Breast epithelium (tissue), 3 donors: ENCODE measurements around the gene NUMB.

ENCODE experiments used
- POLR2A ChIP-seq: fragments of 450-650 bp; IDR thresholded peaks from one replicate; pipeline ENCODE4 v1.6.1; 2016; ENCODE audit warnings: antibody characterized with exemption, mild to moderate bottlenecking, moderate library complexity
- TF ChIP-seq, protein P1 (sequence below), 3 donors: fragments of 450-650 bp; IDR thresholded peaks; one replicate each; pipeline ENCODE4 v1.5.1; 2016 to 2017; ENCODE audit warnings: antibody characterized with exemption in 3 of 3, mild to moderate bottlenecking in 3 of 3, moderate library complexity in 3 of 3

DNA sequence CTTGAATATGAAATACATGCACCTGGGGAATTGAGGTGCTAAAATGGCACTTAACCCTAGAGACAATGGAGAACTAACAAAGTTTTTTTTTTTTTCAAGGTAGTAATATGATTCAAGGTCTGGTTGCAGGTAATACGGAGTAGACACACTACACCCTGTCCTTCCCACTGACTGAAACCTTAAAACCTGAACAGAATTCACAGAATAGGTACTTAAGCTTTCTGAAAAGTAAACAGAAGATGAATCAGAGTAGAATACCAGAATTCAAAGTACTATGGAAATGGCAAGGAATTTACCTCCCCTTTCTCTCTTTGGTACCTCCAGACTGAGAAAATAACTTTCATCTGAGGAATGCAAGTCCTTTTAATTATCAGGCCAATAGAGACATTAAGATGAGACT, 133.8 kb downstream of the NUMB start:
- no peak for TF ChIP-seq POLR2A
- TF ChIP-seq, protein P1, sequence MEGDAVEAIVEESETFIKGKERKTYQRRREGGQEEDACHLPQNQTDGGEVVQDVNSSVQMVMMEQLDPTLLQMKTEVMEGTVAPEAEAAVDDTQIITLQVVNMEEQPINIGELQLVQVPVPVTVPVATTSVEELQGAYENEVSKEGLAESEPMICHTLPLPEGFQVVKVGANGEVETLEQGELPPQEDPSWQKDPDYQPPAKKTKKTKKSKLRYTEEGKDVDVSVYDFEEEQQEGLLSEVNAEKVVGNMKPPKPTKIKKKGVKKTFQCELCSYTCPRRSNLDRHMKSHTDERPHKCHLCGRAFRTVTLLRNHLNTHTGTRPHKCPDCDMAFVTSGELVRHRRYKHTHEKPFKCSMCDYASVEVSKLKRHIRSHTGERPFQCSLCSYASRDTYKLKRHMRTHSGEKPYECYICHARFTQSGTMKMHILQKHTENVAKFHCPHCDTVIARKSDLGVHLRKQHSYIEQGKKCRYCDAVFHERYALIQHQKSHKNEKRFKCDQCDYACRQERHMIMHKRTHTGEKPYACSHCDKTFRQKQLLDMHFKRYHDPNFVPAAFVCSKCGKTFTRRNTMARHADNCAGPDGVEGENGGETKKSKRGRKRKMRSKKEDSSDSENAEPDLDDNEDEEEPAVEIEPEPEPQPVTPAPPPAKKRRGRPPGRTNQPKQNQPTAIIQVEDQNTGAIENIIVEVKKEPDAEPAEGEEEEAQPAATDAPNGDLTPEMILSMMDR (IDR thresholded peaks at IDR 0.05) = no peak
